Tongue (tissue), 2 donors: Measurements from ENCODE around the gene EIF1. TPM values are rescaled to one million over a fixed set of nuclear protein-coding genes. Genes with fewer than 3 reads are reported as not detected.

Source experiments
- DNase-seq: peaks from one replicate; pipeline ENCODE4 v3.0.0-alpha.2; 2015
- total RNA-seq: library from RNA; depleted of rRNA; stranded (reverse); fragments of >200 nt; gene quantifications from one replicate; pipeline ENCODE4 v1.2.3, GENCODE V29; 2014

EIF1 gene
- total RNA-seq, 1 donor from 2014 or later: 261 TPM

- no peak for DNase-seq
Observed at GRCh38 chr17:41702712-41703111, 14.0 kb downstream of the EIF1 start.

GRCh38 chr17:41705271-41705991, 16.7 kb downstream of the EIF1 start:
- no peak for DNase-seq

- DNase-seq: no peak
Observed at GRCh38 chr17:41707803-41708669, 19.4 kb downstream of the EIF1 start.

DNA sequence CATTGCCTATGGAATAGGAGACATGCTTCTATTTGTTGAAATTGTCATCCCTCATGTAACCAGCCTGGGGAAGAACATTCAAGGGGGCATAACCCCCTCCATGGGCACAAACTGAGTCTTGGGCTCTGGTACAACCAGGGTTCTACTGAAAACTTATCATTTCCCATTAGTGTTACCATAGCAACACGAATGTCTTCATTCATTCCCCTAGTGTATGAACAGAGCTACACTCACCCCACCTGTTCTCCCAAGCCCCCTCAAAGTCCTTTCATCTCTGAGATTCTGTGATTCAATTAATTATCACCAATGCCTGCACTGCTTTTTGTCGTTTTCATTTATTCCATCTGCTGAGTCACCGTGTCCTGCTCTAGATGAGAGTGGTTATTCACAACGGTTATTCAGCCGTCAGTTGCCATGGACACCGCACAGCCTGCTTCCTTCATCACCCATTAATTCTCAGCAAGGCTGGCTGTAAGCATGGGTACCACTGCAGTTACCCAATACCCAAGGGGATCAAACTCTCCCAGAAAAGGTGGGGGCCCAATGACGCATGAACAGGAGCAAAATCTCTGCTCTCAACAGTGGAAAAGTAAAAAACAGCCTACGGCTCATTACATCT, 21.9 kb downstream of the EIF1 start:
- no peak for DNase-seq

DNA sequence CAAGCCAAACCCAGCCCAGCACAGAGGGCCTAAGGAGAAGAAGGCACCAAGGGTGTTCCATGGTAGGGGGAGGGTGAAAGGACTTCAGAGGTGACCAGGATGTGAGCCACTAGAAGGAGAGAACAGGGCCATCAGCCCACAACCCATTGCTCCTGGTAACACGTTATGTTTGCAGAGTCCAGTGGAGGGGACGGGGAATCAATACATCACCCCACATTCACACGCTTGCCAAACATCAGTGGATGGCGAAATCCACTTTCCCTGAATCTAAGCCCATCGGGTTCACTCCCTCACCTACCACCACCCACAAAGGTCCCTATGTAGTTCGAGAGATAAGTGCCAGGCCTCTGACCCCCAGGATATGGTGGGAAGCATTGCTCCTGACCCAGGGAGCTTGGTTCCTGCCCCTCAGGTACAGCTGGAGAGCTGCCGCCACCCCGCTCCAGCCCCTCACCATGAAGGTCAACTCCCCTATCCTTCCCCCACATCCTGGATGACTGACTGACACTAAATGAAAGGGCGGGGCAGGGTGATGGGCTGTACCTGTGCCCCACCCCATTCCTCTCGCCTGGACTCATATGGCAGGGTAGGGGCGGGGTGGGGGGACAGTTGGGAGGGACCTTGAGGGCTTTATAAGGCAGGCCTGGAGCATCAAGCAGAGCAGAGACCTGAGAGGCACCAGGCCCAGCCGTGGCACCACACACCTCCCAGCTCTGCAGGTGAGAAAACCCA, 23.1 kb downstream of the EIF1 start, which contains the start of gene GAST:
Gene GAST (plus strand): TSS at position 663 of the 732 bp plus-strand sequence. CDS start 3,106 bp downstream, outside the sequence.
- DNase-seq: no peak

DNA sequence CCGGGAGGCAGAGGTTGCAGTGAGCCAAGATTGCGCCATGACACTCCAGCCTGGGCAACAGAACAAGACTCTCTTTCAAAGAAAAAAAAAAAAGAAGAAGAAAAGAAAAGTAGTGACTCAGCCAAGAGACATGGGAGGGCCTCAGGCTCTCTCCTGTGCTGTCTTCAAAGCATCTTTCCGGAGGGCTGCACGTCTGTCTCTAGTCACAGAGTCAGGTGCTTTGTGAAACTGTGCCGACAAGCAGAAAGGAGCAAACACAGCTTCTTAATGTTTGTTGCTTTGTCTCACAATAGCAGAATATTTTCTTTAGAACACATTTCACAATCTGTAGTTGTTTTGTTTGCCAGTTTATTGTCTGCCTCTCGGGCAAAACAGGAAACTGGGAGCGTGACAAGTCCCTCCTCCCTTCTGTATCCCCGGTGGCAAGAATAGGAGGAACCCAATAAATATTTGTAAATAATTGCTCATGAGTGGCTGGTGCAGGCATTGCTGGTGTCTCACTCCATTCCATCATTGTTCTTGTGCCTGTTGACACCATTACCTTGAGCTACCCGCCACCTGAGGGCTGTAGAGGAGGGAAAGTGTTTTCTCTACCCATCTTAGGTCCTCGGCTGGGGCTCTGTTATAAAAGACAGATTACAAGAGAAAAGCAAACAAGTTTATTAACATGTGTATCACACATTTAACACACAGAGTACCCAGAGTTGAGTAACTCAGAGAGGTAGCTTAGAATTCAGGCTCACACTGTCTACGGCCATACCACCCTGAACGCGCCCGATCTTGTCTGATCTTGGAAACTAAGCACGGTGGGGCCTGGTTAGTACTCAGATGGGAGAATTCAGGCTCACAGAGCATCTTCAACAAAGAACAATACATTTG, 29.0 kb downstream of the EIF1 start:
- DNase-seq: no peak

- DNase-seq: no peak
Observed at GRCh38 chr17:41718287-41718645, 29.6 kb downstream of the EIF1 start.

- DNase-seq: no peak
Observed at GRCh38 chr17:41722231-41722630, 33.5 kb downstream of the EIF1 start.

- no peak for DNase-seq
Observed at GRCh38 chr17:41723801-41724475, 35.3 kb downstream of the EIF1 start.

DNA sequence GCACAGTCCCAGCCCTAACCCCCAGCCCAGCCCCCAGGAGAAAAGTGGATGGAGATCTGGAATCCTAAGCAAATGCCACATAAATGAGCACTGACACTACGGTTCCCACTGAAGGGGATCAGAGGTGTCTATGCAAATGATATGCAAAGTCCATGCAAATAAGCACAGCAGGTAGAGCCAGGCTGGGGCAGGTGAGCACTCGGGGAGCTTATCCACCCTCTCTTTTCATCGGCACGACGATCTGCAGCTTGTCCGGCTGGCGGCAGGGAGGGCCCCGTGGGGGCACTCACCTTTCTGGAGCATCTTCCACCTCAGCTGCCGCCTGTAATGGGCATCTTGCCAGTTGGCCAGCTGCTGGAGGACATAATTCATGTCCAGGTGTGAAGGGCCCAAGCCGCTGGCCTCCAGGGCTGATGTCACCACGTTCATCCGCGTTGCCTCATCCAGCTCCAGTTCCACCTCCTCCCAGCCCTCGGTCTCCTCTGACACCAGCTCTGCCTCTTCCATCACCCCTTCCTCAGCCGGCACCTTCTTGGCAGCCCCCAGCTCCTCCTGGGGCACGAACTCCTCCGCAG, 35.9 kb downstream of the EIF1 start:
- DNase-seq: no peak

DNA sequence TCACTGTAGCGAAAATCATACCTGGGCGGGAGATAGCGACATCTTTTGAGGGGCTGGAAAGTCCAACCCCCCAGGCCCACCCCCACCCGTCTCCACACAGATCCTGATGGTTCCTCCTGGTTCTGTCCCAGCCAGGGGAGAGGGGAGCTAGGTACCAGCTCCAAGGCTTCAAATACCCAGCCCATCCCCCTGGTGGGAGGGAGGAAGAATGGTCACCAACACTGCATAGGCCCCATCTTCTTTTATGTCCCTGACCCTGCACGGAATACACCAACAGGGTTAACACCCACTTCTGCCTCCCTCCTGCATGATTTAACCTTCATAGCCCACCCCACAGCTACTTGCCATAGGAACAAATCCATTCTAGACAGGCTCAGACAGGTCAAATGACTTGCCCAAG, 36.4 kb downstream of the EIF1 start:
- no peak for DNase-seq

DNA sequence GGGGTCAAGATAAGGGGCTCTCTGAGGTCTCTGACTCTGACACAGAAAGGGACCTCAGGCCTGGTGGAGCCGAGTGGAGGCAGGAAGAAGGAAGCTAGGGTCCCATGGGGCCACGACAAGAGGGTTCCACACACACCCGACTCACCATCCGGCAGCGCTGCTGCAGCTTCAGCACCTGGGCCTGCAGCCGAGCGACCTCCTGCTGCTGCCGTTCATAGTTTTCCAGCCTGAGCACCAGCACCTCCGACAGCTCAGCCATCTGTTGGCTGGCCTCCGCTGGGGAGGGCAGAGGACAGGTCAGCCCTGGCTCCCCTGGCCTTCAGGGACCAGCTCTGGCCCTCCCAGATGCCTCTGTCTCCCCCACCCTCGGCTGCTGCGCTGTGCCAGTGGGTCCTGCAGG, 39.4 kb downstream of the EIF1 start:
- DNase-seq: no peak

GRCh38 chr17:41730479-41730878, 41.8 kb downstream of the EIF1 start:
- DNase-seq: no peak

DNA sequence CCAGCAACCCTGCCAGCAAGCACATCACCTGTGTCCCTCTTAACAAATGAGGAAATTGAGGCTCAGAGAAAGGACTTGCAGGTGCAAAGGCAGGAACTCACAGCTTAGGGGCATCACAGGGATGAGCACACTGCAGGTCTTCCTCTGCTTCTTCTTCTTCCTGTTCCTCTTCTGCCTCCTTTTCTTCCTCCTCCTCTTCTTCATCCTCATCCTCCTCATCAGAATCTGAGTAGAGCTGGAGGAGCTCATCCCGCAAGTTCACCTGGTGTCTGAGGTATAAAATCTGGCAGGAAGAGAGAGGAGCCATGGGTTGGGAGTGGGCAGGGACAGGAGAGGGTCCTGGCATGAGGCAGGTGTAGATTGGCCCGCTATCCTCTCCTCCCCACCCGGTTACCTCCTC, 43.2 kb downstream of the EIF1 start:
- DNase-seq: no peak

DNA sequence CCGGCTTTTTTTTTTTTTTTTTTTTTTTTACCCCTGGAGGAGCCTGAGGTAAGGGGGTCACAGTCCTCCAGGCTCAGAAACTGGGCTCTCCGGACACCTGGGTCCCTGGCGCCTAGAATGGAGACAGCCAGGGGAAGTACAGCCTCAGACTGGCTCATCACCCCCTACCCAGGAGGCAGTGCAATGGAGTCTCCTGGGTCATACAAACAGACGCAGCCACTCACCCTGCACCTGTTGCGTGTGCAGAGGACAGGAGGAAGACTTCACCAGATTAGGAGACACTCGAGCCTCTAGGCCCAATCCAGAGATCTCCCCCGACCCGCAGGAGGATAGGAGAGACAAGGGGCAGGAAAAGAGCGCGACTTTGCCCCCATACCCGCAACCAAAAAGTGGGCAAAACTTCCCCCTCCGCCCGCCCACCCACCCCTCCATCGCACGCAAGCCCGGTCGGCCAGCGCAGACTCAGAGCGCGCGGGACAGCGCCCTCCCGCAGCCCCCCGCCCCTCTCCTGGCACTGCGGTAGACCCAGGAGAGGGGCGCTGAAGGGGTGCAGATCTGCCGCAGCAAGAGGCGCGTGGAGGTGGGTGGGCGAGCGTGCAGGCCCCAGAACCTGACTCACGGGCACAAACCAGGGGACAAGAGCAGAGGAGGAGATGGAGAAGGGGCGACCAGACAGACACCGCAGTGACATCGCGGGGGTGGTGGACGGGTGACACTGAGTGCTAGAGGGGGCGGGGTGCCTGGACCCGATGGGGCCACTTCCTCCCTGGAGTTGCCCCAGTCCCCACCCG, 44.9 kb downstream of the EIF1 start:
- DNase-seq: peak; percentile 22

DNA sequence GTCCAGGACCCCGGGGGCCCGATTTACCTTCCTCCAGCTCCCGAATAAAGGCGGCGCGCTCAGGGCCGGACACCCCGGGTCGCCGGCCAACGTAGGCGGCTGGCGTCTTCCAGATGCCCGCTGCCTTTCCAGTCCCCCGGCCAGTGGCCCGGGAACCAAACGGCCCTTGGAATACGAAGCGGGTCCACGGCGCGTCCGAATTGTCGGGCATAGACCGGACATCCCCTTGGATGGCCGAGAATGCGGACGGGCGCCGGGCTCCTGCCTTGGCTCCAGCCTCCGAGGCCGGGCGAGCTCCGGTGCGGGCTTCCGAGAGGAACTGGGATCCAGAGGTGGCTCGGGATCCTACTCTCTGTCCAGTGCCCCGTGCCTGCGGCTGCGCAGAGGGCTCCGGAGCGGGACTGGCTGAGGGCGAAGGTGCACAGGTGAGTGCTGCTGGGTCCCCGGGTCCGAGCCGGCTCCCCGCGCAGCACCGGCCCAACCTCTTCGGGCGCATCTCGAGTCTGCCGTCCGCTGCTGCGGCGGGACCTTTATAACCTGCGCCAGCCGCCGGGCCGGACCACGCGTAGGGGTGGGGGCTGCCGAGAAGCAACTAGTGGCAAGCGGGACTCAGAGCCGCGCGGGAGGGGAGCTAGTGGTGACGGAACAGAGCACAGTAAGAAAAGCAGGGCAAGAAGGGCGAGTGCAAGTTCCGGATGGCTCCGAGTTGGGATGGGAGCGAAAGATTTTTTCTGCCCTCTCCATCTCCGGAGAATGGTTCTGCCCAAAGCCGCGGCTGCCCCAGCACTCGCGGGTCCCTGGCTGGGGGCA, 45.7 kb downstream of the EIF1 start, which contains the start of gene HAP1:
Gene HAP1 (minus strand): TSS at position 505 of the 810 bp plus-strand sequence. CDS start 9 bp downstream, at position 496.
- DNase-seq: peak; percentile 31

DNA sequence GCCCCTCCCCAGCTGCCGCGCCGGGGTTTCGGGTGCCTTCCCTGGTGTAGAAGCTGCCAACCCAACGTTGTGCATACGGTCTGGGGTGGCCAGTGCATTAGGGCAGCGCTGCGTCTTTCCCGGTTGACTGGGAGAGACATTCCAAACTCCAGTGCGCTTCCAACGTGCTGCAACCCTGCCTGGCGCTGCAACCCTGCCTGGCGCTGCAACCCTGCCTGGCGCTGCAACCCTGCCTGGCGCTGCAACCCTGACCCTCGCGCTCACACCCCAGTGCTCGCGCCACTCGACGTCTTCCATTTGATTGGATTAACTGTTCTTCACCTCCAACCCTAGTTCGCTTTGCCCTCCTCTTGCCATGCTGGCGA, 46.2 kb downstream of the EIF1 start:
- no peak for DNase-seq

GRCh38 chr17:41735744-41736143, 47.1 kb downstream of the EIF1 start:
- DNase-seq: no peak
